PC-3 (cell line): Measurements from ENCODE around the gene ARHGEF28. TPM values are rescaled to one million over a fixed set of nuclear protein-coding genes. Genes with fewer than 3 reads are reported as not detected.

Experiments used
- ATAC-seq: fragments of 200-7000 bp; cut with Tn5 transposase; 2 replicates; pipeline ENCODE4 v1.9.1; 2020; ENCODE audit warnings: mild to moderate bottlenecking, moderate library complexity
- BruUV-seq: library from RNA; stranded (reverse); fragments of 400-500 nt; replicated peaks from 2 replicates; lab custom pipeline; 2021; lab: Mats Ljungman, UMichigan
- CTCF ChIA-PET: fragments of 300-600 bp; sonication (Branson Sonifier 250); formaldehyde crosslinking; loops from one replicate; lab custom pipeline; 2022; ENCODE audit warnings: antibody characterized with exemption; lab: Charles Lee
- POLR2A ChIA-PET: fragments of 300-600 bp; sonication (Branson Sonifier 250); formaldehyde crosslinking; loops from one replicate; lab custom pipeline; 2022; ENCODE audit warnings: antibody characterized with exemption; ENCODE audit not compliant: unreplicated experiment; lab: Charles Lee
- DNase-seq: peaks from one replicate; pipeline ENCODE4 v3.0.0-alpha.2; 2015
- H2AFZ ChIP-seq: fragments of 300-600 bp; sonication (generic); 2 replicates; pipeline ENCODE4 v1.6.0; 2016; ENCODE audit warnings: antibody characterized with exemption, low read length
- H3F3A ChIP-seq: fragments of 300-600 bp; sonication (generic); one replicate; pipeline ENCODE4 v1.6.0; 2017; ENCODE audit warnings: antibody characterized with exemption, low read length, control low read depth, mild to moderate bottlenecking; ENCODE audit not compliant: unreplicated experiment
- H3K27ac ChIP-seq: fragments of 300-600 bp; sonication (generic); 2 replicates; pipeline ENCODE4 v1.5.1; 2016; ENCODE audit warnings: mild to moderate bottlenecking, low read length
- H3K27me3 ChIP-seq: fragments of 300-600 bp; sonication (generic); 2 replicates; pipeline ENCODE4 v1.6.1; 2016; ENCODE audit warnings: low read length, mixed read lengths
- H3K36me3 ChIP-seq: fragments of 300-600 bp; sonication (generic); 2 replicates; pipeline ENCODE4 v1.6.1; 2016; ENCODE audit warnings: low read depth, mixed run types, low read length, mixed read lengths
- H3K4me1 ChIP-seq: fragments of 300-600 bp; sonication (generic); 2 replicates; pipeline ENCODE4 v1.5.1; 2016; ENCODE audit warnings: low read length; ENCODE audit not compliant: insufficient read depth
- H3K4me2 ChIP-seq: fragments of 300-600 bp; sonication (generic); 2 replicates; pipeline ENCODE4 v1.6.0; 2016; ENCODE audit warnings: low read length
- H3K4me3 ChIP-seq: fragments of 300-600 bp; sonication (generic); 2 replicates; pipeline ENCODE4 v1.5.1; 2016; ENCODE audit warnings: mild to moderate bottlenecking, low read length, mixed read lengths
- H3K79me2 ChIP-seq: fragments of 300-600 bp; sonication (generic); 2 replicates; pipeline ENCODE4 v1.6.1; 2017; ENCODE audit warnings: low read length, mixed read lengths
- H3K9ac ChIP-seq: fragments of 300-600 bp; sonication (generic); 2 replicates; pipeline ENCODE4 v1.6.0; 2016; ENCODE audit warnings: mild to moderate bottlenecking, low read length
- H3K9me2 ChIP-seq: fragments of 300-600 bp; sonication (generic); replicated peaks from 2 replicates; pipeline ENCODE4 v1.6.1; 2016; ENCODE audit warnings: mixed run types, low read length, mixed read lengths
- H3K9me3 ChIP-seq: fragments of 300-600 bp; sonication (generic); 2 replicates; pipeline ENCODE4 v1.6.1; 2016; ENCODE audit warnings: low read length, mixed read lengths
- H4K20me1 ChIP-seq: fragments of 300-600 bp; sonication (generic); 2 replicates; pipeline ENCODE4 v1.6.1; 2016; ENCODE audit warnings: low read length, mixed read lengths
- EZH2 ChIP-seq: fragments of 300-600 bp; sonication (generic); IDR thresholded peaks from one replicate; pipeline ENCODE4 v1.6.1; 2017; ENCODE audit warnings: antibody characterized with exemption, mild to moderate bottlenecking, low read length; ENCODE audit not compliant: unreplicated experiment
- EZH2phosphoT487 ChIP-seq: fragments of 300-600 bp; sonication (generic); IDR thresholded peaks from 2 replicates; pipeline ENCODE4 v1.6.1; 2018; ENCODE audit warnings: mild to moderate bottlenecking, antibody characterized with exemption, low read length, borderline replicate concordance
- intact Hi-C: fragments of 100-400 bp; cut with micrococcal nuclease; formaldehyde crosslinking; loops from 2 replicates; pipeline ENCODE4 v1.9.0; 2023
- total RNA-seq: library from RNA; depleted of rRNA; stranded (reverse); fragments of >200 nt; gene quantifications from 2 replicates; pipeline ENCODE4 v1.2.3, GENCODE V29; 2014
- TF ChIP-seq, protein P1 (sequence below): fragments of 300-600 bp; sonication (generic); conservative IDR thresholded peaks from 2 replicates; pipeline ENCODE4 v1.5.1; 2017; ENCODE audit warnings: antibody characterized with exemption, low read depth, mild to moderate bottlenecking, low read length

ARHGEF28 gene
- total RNA-seq, 1 experiment from 2014 or later, result 24.2 TPM

DNA sequence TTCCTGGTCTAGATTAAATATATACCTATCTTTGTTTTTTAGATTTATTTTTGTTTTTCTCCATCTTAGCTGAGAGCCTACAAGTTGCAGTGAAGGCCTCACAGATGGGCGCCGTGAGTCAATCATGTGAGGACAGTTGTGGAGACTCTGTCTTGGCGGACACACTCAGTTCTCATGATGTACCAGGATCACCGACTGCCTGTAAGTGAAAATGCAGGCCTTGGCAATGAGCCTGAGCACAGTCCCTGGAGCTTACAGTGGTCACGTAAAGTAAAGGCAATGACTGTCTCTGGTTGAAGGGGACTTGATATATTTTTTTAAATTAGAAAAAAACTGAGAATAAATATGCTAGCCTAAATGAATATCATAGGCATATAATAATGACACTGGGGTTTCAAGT, 271.9 kb downstream of the ARHGEF28 start:
- ChIA-PET CTCF (interaction anchor here (0.7 kb wide), 1 partner anchor 656 kb away, joined by 3 read pairs; no protein-coding TSS in a partner anchor), POLR2A (no interaction called here)
- no peak overlapping the region for H2AFZ ChIP-seq
- H3K36me3 ChIP-seq, result no peaks in the 10 kb centered on the region
- intact Hi-C loops, result no loop called here
- H4K20me1 ChIP-seq, result no peaks in the 10 kb centered on the region
- H3K27ac ChIP-seq, result no peak overlapping the region
- no peak for ATAC-seq
- no peak overlapping the region for H3K4me2 ChIP-seq
- no peak for DNase-seq
- no peaks in the 10 kb centered on the region for H3F3A ChIP-seq
- no peaks in the 10 kb centered on the region for H3K4me1 ChIP-seq
- no peak overlapping the region for H3K9ac ChIP-seq
- BruUV-seq, result no TSS peak
- H3K79me2 ChIP-seq, result no peaks in the 10 kb centered on the region
- TF ChIP-seq, protein P1, sequence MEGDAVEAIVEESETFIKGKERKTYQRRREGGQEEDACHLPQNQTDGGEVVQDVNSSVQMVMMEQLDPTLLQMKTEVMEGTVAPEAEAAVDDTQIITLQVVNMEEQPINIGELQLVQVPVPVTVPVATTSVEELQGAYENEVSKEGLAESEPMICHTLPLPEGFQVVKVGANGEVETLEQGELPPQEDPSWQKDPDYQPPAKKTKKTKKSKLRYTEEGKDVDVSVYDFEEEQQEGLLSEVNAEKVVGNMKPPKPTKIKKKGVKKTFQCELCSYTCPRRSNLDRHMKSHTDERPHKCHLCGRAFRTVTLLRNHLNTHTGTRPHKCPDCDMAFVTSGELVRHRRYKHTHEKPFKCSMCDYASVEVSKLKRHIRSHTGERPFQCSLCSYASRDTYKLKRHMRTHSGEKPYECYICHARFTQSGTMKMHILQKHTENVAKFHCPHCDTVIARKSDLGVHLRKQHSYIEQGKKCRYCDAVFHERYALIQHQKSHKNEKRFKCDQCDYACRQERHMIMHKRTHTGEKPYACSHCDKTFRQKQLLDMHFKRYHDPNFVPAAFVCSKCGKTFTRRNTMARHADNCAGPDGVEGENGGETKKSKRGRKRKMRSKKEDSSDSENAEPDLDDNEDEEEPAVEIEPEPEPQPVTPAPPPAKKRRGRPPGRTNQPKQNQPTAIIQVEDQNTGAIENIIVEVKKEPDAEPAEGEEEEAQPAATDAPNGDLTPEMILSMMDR, result no peak
- TF ChIP-seq EZH2, result no peak
- no peak for TF ChIP-seq EZH2phosphoT487
- no peak overlapping the region for H3K4me3 ChIP-seq
- H3K27me3 ChIP-seq, result no peaks in the 10 kb centered on the region
- no peaks in the 10 kb centered on the region for H3K9me2 ChIP-seq
- no peaks in the 10 kb centered on the region for H3K9me3 ChIP-seq

DNA sequence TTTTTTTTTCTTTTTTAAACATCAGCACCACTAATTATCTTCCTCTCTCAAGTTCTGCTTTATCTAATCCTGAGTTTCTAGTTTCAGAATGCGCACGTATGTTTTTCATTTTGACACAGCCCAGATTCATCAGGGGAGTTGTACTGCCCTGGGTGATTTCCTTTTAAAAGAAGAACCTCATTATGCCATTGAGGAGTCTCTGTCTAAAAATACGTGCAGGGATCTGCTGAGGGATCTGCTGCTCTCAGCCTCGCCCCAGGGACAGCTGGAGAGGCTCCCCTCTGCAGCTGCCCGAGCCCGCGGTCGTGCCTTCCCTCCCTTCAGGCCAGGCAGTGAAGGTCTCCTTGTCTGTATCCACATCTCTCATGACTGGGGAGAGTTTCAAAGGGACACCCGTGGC, 273.1 kb downstream of the ARHGEF28 start:
- no peaks in the 10 kb centered on the region for H3K79me2 ChIP-seq
- H3K9me3 ChIP-seq, result no peaks in the 10 kb centered on the region
- BruUV-seq, result no TSS peak
- H2AFZ ChIP-seq, result no peak overlapping the region
- no peak overlapping the region for H3K4me2 ChIP-seq
- intact Hi-C loops, result no loop called here
- TF ChIP-seq, protein P1, result no peak
- TF ChIP-seq EZH2 (no peak), EZH2phosphoT487 (no peak)
- DNase-seq (no peak), ATAC-seq (no peak)
- H3K4me3 ChIP-seq, result no peak overlapping the region
- H3F3A ChIP-seq, result no peaks in the 10 kb centered on the region
- H3K4me1 ChIP-seq, result no peaks in the 10 kb centered on the region
- H3K27me3 ChIP-seq, result no peaks in the 10 kb centered on the region
- H3K9ac ChIP-seq, result no peak overlapping the region
- H3K9me2 ChIP-seq, result no peaks in the 10 kb centered on the region
- H3K27ac ChIP-seq, result no peak overlapping the region
- no peaks in the 10 kb centered on the region for H4K20me1 ChIP-seq
- no peaks in the 10 kb centered on the region for H3K36me3 ChIP-seq
- POLR2A ChIA-PET, result no interaction called here
- CTCF ChIA-PET, result no interaction called here

DNA sequence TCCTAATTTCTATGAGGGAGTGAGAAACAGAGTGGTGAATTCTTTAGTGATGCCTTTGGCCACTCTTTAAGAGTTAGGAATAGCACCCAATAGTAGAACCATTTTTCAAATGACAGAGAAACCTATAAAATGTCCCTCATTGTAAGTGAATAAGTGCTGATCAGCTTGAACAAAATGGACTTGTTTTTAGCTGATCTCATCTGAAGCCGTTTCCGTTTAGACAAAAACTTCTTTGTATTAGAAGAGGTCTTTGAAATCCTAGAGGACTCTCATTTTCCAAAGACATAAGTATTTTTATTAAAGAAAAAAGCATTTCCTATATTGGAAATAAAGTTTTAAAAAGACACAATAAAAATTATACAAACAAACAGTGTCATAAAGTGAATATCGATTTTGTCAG, 273.9 kb downstream of the ARHGEF28 start:
- TF ChIP-seq EZH2phosphoT487 (no peak), EZH2 (no peak)
- TF ChIP-seq, protein P1, result no peak
- CTCF ChIA-PET, result no interaction called here
- H3K9ac ChIP-seq, result no peak overlapping the region
- H4K20me1 ChIP-seq, result no peaks in the 10 kb centered on the region
- BruUV-seq, result no TSS peak
- ATAC-seq, result no peak
- no peak overlapping the region for H2AFZ ChIP-seq
- no peak overlapping the region for H3K4me3 ChIP-seq
- H3K36me3 ChIP-seq, result no peaks in the 10 kb centered on the region
- no peaks in the 10 kb centered on the region for H3K9me2 ChIP-seq
- H3K9me3 ChIP-seq, result no peaks in the 10 kb centered on the region
- POLR2A ChIA-PET, result no interaction called here
- H3K27me3 ChIP-seq, result no peaks in the 10 kb centered on the region
- DNase-seq, result no peak
- H3K79me2 ChIP-seq, result no peaks in the 10 kb centered on the region
- no peak overlapping the region for H3K4me2 ChIP-seq
- H3K27ac ChIP-seq, result no peak overlapping the region
- no peaks in the 10 kb centered on the region for H3F3A ChIP-seq
- intact Hi-C loops, result no loop called here
- H3K4me1 ChIP-seq, result no peaks in the 10 kb centered on the region
